ENCODE results near the gene USP8.
"Not testable (repeated sequence)": the region's sequence is repeated elsewhere in the genome, so short reads cannot be mapped to it uniquely, and the experiment has no call there.

USP8 gene

GRCh38 chr15:50484781-50485180, 60.6 kb downstream of the USP8 start:
- no peak for DNase-seq (ENCODE audit: low read depth)
- no peak overlapping the region for H3K4me3 ChIP-seq (ENCODE audit: control insufficient read depth, low read depth, low read length)
- TF ChIP-seq CTCF (IDR thresholded peaks at IDR 0.05; ENCODE audit: control insufficient read depth, insufficient read depth, low read depth, low read length, missing control alignments), result no peak

- no peak for DNase-seq (ENCODE audit: low read depth)
- no peak for TF ChIP-seq CTCF (IDR thresholded peaks at IDR 0.05; ENCODE audit: control insufficient read depth, insufficient read depth, low read depth, low read length, missing control alignments)
- H3K4me3 ChIP-seq (ENCODE audit: control insufficient read depth, low read depth, low read length), result no peak overlapping the region
Observed at GRCh38 chr15:50485389-50485788, 61.2 kb downstream of the USP8 start.

- H3K4me3 ChIP-seq (ENCODE audit: control insufficient read depth, low read depth, low read length), result no peak overlapping the region
- DNase-seq (ENCODE audit: low read depth), result no peak
- no peak for TF ChIP-seq CTCF (IDR thresholded peaks at IDR 0.05; ENCODE audit: control insufficient read depth, insufficient read depth, low read depth, low read length, missing control alignments)
Observed at GRCh38 chr15:50487287-50487686, 63.1 kb downstream of the USP8 start.

GRCh38 chr15:50493625-50494024, 69.4 kb downstream of the USP8 start:
- H3K4me3 ChIP-seq (ENCODE audit: control insufficient read depth, low read depth, low read length), result no peak overlapping the region
- no peak for DNase-seq (ENCODE audit: low read depth)
- TF ChIP-seq CTCF (IDR thresholded peaks at IDR 0.05; ENCODE audit: control insufficient read depth, insufficient read depth, low read depth, low read length, missing control alignments), result no peak

- not testable (repeated sequence) for H3K4me3 ChIP-seq (ENCODE audit: control insufficient read depth, low read depth, low read length); DNase-seq (ENCODE audit: low read depth)
Observed at GRCh38 chr15:50494547-50494946, 70.3 kb downstream of the USP8 start.

- TF ChIP-seq CTCF (IDR thresholded peaks at IDR 0.05; ENCODE audit: control insufficient read depth, insufficient read depth, low read depth, low read length, missing control alignments), result no peak
- H3K4me3 ChIP-seq (ENCODE audit: control insufficient read depth, low read depth, low read length), result no peak overlapping the region
- no peak for DNase-seq (ENCODE audit: low read depth)
Observed at GRCh38 chr15:50496692-50497091, 72.5 kb downstream of the USP8 start.

- DNase-seq (ENCODE audit: low read depth), result no peak
- no peak overlapping the region for H3K4me3 ChIP-seq (ENCODE audit: control insufficient read depth, low read depth, low read length)
- no peak for TF ChIP-seq CTCF (IDR thresholded peaks at IDR 0.05; ENCODE audit: control insufficient read depth, insufficient read depth, low read depth, low read length, missing control alignments)
Observed at GRCh38 chr15:50500352-50500751, 76.1 kb downstream of the USP8 start.
